HCT116 (cell line): ENCODE measurements around the gene CAPRIN2. TPM values are rescaled to one million over a fixed set of nuclear protein-coding genes. Genes with fewer than 3 reads are reported as not detected.

Source experiments
- ATAC-seq: fragments of 200-7000 bp; cut with Tn5 transposase; 2 replicates; pipeline ENCODE4 v1.9.1; 2020; ENCODE audit warnings: mild to moderate bottlenecking, moderate library complexity
- BruUV-seq: library from RNA; stranded (reverse); fragments of 400-500 nt; replicated peaks from 2 replicates; lab custom pipeline; 2021; lab: Mats Ljungman, UMichigan
- CTCF ChIA-PET: fragments of 300-600 bp; sonication (Branson Sonifier 250); formaldehyde crosslinking; loops from one replicate; lab custom pipeline; 2021; ENCODE audit warnings: antibody characterized with exemption; lab: Charles Lee
- POLR2A ChIA-PET: fragments of 300-600, 350-600 bp; sonication (Branson Sonifier 250); formaldehyde crosslinking; loops from one replicate; lab custom pipeline; 2021; ENCODE audit warnings: antibody characterized with exemption; lab: Charles Lee
- RAD21 ChIA-PET, 2 experiments: fragments of 300-600 bp; sonication (Branson Sonifier 250); formaldehyde crosslinking; loops; one replicate each; lab custom pipeline; 2023; ENCODE audit warnings: low total read pairs in 2 of 2; ENCODE audit not compliant: uncharacterized antibody in 2 of 2, unreplicated experiment in 2 of 2, low non-redundant PET in 1 of 2; lab: Charles Lee
- DNase-seq: peaks from one replicate; pipeline ENCODE4 v3.0.0-alpha.2; 2010; ENCODE audit warnings: low read depth, low spot score
- H2AFZ ChIP-seq: fragments of 200-600 bp; shearing (Covaris generic), sonication (generic); 2 replicates; pipeline ENCODE4 v1.6.1; 2017; ENCODE audit warnings: low read depth, mixed run types, mixed read lengths, antibody characterized with exemption, low read length; ENCODE audit not compliant: poor library complexity, severe bottlenecking
- H3K27ac ChIP-seq: 2 replicates; pipeline ENCODE4 v1.5.1; 2012; ENCODE audit warnings: low read depth, low read length
- H3K27me3 ChIP-seq: fragments of 200-600 bp; sonication (generic); 2 replicates; pipeline ENCODE4 v1.6.1; 2016; ENCODE audit warnings: mixed run types, low read length, mixed read lengths; ENCODE audit not compliant: insufficient read depth
- H3K36me3 ChIP-seq, 2 experiments: fragments of 200-500 bp in 1 of 2; fragments of 200-600 bp in 1 of 2; sonication (Bioruptor generic) in 1 of 2; sonication (generic) in 1 of 2; 2 replicates each; pipeline versions ENCODE4 v1.5.1 to v1.6.1; 2014 to 2016; ENCODE audit warnings: low read length in 2 of 2, inconsistent platforms in 1 of 2, mixed read lengths in 1 of 2, mixed run types in 1 of 2; ENCODE audit not compliant: insufficient read depth in 2 of 2, control insufficient read depth in 1 of 2
- H3K4me1 ChIP-seq, 2 experiments: fragments of 200-600 bp in 1 of 2; sonication (generic) in 1 of 2; 2 replicates each; pipeline versions ENCODE4 v1.5.1 to v1.6.1; 2012 to 2017; ENCODE audit warnings: low read length in 2 of 2, inconsistent platforms in 1 of 2, mild to moderate bottlenecking in 1 of 2, mixed read lengths in 1 of 2, mixed run types in 1 of 2, moderate library complexity in 1 of 2; ENCODE audit not compliant: insufficient read depth in 2 of 2, control insufficient read depth in 1 of 2
- H3K4me2 ChIP-seq: fragments of 200-600 bp; sonication (generic); 2 replicates; pipeline ENCODE4 v1.6.1; 2017; ENCODE audit warnings: mixed run types, low read length, mixed read lengths
- H3K4me3 ChIP-seq, 2 experiments: fragments of 200-600 bp in 1 of 2; sonication (generic) in 1 of 2; replicated peaks in 1 of 2; 2 replicates each; pipeline ENCODE4 v1.5.1; 2011 to 2016; ENCODE audit warnings: low read length in 2 of 2, control low read depth in 1 of 2, low read depth in 1 of 2, mild to moderate bottlenecking in 1 of 2, mixed read lengths in 1 of 2, mixed run types in 1 of 2
- H3K79me2 ChIP-seq: fragments of 200-600 bp; sonication (generic); 2 replicates; pipeline ENCODE4 v1.6.1; 2017; ENCODE audit warnings: mild to moderate bottlenecking, mixed run types, low read length, moderate library complexity, mixed read lengths; ENCODE audit not compliant: insufficient read depth
- H3K9ac ChIP-seq: fragments of 200-600 bp; sonication (generic); 2 replicates; pipeline ENCODE4 v1.6.1; 2016; ENCODE audit warnings: low read length, mixed read lengths
- H3K9me2 ChIP-seq: fragments of 200-600 bp; sonication (generic), shearing (Covaris generic); 2 replicates; pipeline ENCODE4 v1.6.1; 2017; ENCODE audit warnings: mixed run types, mild to moderate bottlenecking, moderate library complexity; ENCODE audit not compliant: insufficient read depth
- H3K9me3 ChIP-seq, 2 experiments: fragments of 200-500 bp in 1 of 2; fragments of 200-600 bp in 1 of 2; sonication (Bioruptor generic) in 1 of 2; sonication (generic) in 1 of 2; 2 replicates each; pipeline ENCODE4 v1.6.1; 2014 to 2017; ENCODE audit warnings: low read length in 2 of 2, mixed read lengths in 2 of 2, inconsistent platforms in 1 of 2, low read depth in 1 of 2, mild to moderate bottlenecking in 1 of 2, mixed run types in 1 of 2, moderate library complexity in 1 of 2; ENCODE audit not compliant: control insufficient read depth in 1 of 2, insufficient read depth in 1 of 2
- H4K20me1 ChIP-seq: fragments of 200-600 bp; sonication (generic), shearing (Covaris generic); 2 replicates; pipeline ENCODE4 v1.6.1; 2017; ENCODE audit warnings: mixed run types, mild to moderate bottlenecking, moderate library complexity; ENCODE audit not compliant: insufficient read depth
- ATF3 ChIP-seq: IDR thresholded peaks from 2 replicates; pipeline ENCODE4 v1.6.1; 2012
- CBX3 ChIP-seq: IDR thresholded peaks from 2 replicates; pipeline ENCODE4 v1.6.1; 2012; ENCODE audit warnings: low read depth
- CEBPB ChIP-seq: IDR thresholded peaks from 2 replicates; pipeline ENCODE4 v1.6.1; 2012; ENCODE audit warnings: low read depth
- EGR1 ChIP-seq: IDR thresholded peaks from 2 replicates; pipeline ENCODE4 v1.6.1; 2012; ENCODE audit warnings: low read depth
- EZH2 ChIP-seq: fragments of 200-600 bp; sonication (generic); IDR thresholded peaks from 2 replicates; pipeline ENCODE4 v1.6.1; 2017; ENCODE audit warnings: antibody characterized with exemption, mixed run types
- EZH2phosphoT487 ChIP-seq: fragments of 200-600 bp; IDR thresholded peaks from 2 replicates; pipeline ENCODE4 v1.6.1; 2018; ENCODE audit warnings: antibody characterized with exemption, borderline replicate concordance
- FOSL1 ChIP-seq: IDR thresholded peaks from 2 replicates; pipeline ENCODE4 v1.6.1; 2012; ENCODE audit warnings: low read depth
- JUND ChIP-seq: IDR thresholded peaks from 2 replicates; pipeline ENCODE4 v1.6.1; 2012
- MAX ChIP-seq: IDR thresholded peaks from 2 replicates; pipeline ENCODE4 v1.6.1; 2012
- POLR2A ChIP-seq: IDR thresholded peaks from 2 replicates; pipeline ENCODE4 v1.7.0; 2011; ENCODE audit warnings: borderline replicate concordance; ENCODE audit not compliant: insufficient read depth, insufficient read length; ENCODE audit errors: extremely low read depth
- POLR2AphosphoS5 ChIP-seq: IDR thresholded peaks from 2 replicates; pipeline ENCODE4 v1.6.1; 2011; ENCODE audit warnings: mild to moderate bottlenecking, low read depth, low read length, moderate library complexity
- RAD21 ChIP-seq: IDR thresholded peaks from 2 replicates; pipeline ENCODE4 v1.6.1; 2012; ENCODE audit warnings: low read depth, mild to moderate bottlenecking
- SIN3A ChIP-seq: IDR thresholded peaks from 2 replicates; pipeline ENCODE4 v1.6.1; 2012; ENCODE audit warnings: low read depth
- SP1 ChIP-seq: IDR thresholded peaks from 2 replicates; pipeline ENCODE4 v1.6.1; 2012; ENCODE audit warnings: low read depth
- TCF7L2 ChIP-seq: IDR thresholded peaks from 2 replicates; pipeline ENCODE4 v1.7.0; 2011; ENCODE audit warnings: borderline replicate concordance, inconsistent platforms; ENCODE audit not compliant: insufficient read depth, insufficient read length; ENCODE audit errors: extremely low read depth
- YY1 ChIP-seq: IDR thresholded peaks from 2 replicates; pipeline ENCODE4 v1.6.1; 2011; ENCODE audit warnings: low read length, low read depth, moderate library complexity, mild to moderate bottlenecking; ENCODE audit not compliant: insufficient replicate concordance; ENCODE audit errors: extremely low read depth
- ZFX ChIP-seq: fragments of 450-650 bp; IDR thresholded peaks from 2 replicates; pipeline ENCODE4 v1.6.1; 2017
- intact Hi-C: fragments of 100-400 bp; cut with micrococcal nuclease; formaldehyde crosslinking; loops from 2 replicates; pipeline ENCODE4 v1.10.0; 2022
- total RNA-seq: library from RNA; stranded (reverse); gene quantifications from one replicate; pipeline ENCODE4 v1.2.1, GENCODE V29; 2021; ENCODE audit not compliant: unreplicated experiment
- TF ChIP-seq, protein P1 (sequence below), 3 experiments: fragments of 200-600 bp in 1 of 3; sonication (generic) in 1 of 3; IDR thresholded peaks in 2 of 3; conservative IDR thresholded peaks in 1 of 3; 2 replicates each; pipeline ENCODE4 v1.5.1; 2012 to 2017; ENCODE audit warnings: low read depth in 2 of 3, low read length in 2 of 3, antibody characterized with exemption in 1 of 3, borderline replicate concordance in 1 of 3, control low read depth in 1 of 3, mild to moderate bottlenecking in 1 of 3, mixed read lengths in 1 of 3, mixed run types in 1 of 3, moderate library complexity in 1 of 3; ENCODE audit not compliant: insufficient read depth in 1 of 3

The CAPRIN2 gene
- total RNA-seq, 1 experiment from 2014 or later: 30.8 TPM

DNA sequence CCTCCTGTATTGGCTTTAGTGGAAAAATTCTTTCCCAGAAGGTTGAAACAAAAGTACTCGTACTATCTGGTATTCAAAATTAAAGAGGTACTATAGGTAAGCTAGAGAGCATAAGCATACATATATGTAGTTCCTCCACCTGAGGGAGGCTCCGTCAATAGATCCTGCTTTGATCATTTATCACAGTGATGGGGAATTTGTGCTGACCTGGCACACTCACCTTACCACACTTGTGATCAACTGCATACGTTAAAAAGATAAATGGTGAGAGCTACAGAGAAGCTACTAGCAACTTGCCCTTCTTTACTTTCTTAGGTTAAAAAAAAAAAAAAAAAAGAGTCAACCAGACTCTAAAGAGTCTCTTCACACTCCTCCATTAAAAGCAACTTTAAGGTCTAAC lies 2.5 kb downstream of the CAPRIN2 start:
- no peak for TF ChIP-seq EGR1
- ATAC-seq (no peak), DNase-seq (no peak)
- ChIA-PET CTCF (no interaction called here), POLR2A (no interaction called here), RAD21 (no interaction called here)
- H3K4me1 ChIP-seq: peaks cover 4 to 21% of the 10 kb centered on the region in 2 experiments; a peak in 3 of 4 replicates
- no peaks in the 10 kb centered on the region for H3K9me2 ChIP-seq
- no peaks in the 10 kb centered on the region for H3K27me3 ChIP-seq
- H3K9ac ChIP-seq: no peak overlapping the region
- no peak overlapping the region for H3K4me2 ChIP-seq
- H4K20me1 ChIP-seq: no peaks in the 10 kb centered on the region
- H3K4me3 ChIP-seq: no peak overlapping the region
- H3K36me3 ChIP-seq: peaks cover 0 to 4% of the 10 kb centered on the region in 2 experiments; a peak in 1 of 4 replicates
- no peak overlapping the region for H2AFZ ChIP-seq
- no TSS peak for BruUV-seq
- H3K9me3 ChIP-seq: no peaks in the 10 kb centered on the region
- peaks cover 45% of the 10 kb centered on the region for H3K79me2 ChIP-seq
- H3K27ac ChIP-seq: no peak overlapping the region
- intact Hi-C loops: no loop called here

- Histone ChIP-seq H3K36me3 (peaks cover 0 to 9% of the 10 kb centered on the region in 2 experiments; a peak in 1 of 4 replicates), H2AFZ (no peak overlapping the region), H3K9me3 (no peaks in the 10 kb centered on the region), H3K4me3 (no peak overlapping the region), H3K4me2 (no peak overlapping the region), H3K9me2 (no peaks in the 10 kb centered on the region), H3K27me3 (no peaks in the 10 kb centered on the region), H3K4me1 (peaks cover 0 to under 1% of the 10 kb centered on the region in 2 experiments; a peak in 2 of 4 replicates), H3K79me2 (peaks cover 58% of the 10 kb centered on the region), H4K20me1 (no peaks in the 10 kb centered on the region), H3K27ac (no peak overlapping the region), H3K9ac (no peak overlapping the region)
- intact Hi-C loops: no loop called here
- POLR2A ChIA-PET: no interaction called here
- RAD21 ChIA-PET: no interaction called here
- CTCF ChIA-PET: no interaction called here
- no peak for DNase-seq
- no peak for ATAC-seq
- no TSS peak for BruUV-seq
- TF ChIP-seq POLR2AphosphoS5 (no peak), YY1 (no peak), SIN3A (no peak), FOSL1 (no peak), EZH2phosphoT487 (no peak), SP1 (no peak), EZH2 (no peak), TCF7L2 (no peak), MAX (no peak), RAD21 (no peak), POLR2A (no peak), JUND (no peak), EGR1 (no peak), ZFX (no peak), CEBPB (no peak), ATF3 (no peak), CBX3 (no peak)
- TF ChIP-seq, protein P1, sequence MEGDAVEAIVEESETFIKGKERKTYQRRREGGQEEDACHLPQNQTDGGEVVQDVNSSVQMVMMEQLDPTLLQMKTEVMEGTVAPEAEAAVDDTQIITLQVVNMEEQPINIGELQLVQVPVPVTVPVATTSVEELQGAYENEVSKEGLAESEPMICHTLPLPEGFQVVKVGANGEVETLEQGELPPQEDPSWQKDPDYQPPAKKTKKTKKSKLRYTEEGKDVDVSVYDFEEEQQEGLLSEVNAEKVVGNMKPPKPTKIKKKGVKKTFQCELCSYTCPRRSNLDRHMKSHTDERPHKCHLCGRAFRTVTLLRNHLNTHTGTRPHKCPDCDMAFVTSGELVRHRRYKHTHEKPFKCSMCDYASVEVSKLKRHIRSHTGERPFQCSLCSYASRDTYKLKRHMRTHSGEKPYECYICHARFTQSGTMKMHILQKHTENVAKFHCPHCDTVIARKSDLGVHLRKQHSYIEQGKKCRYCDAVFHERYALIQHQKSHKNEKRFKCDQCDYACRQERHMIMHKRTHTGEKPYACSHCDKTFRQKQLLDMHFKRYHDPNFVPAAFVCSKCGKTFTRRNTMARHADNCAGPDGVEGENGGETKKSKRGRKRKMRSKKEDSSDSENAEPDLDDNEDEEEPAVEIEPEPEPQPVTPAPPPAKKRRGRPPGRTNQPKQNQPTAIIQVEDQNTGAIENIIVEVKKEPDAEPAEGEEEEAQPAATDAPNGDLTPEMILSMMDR (IDR thresholded peaks at IDR 0.05 in 2 of 3, conservative IDR thresholded peaks at IDR 0.05 in 1 of 3; ENCODE audit: borderline replicate concordance in 1 of 3, insufficient read depth in 1 of 3, low read depth in 2 of 3, low read length in 2 of 3): no peak
Measured at GRCh38 chr12:30748147-30748546, 6.6 kb downstream of the CAPRIN2 start.
